Endothelial cell of umbilical vein (primary cell): ENCODE results near the gene CCR3. TPM values are rescaled to one million over a fixed set of nuclear protein-coding genes. Genes with fewer than 3 reads are reported as not detected.

ENCODE experiments used
- BruUV-seq: library from RNA; stranded (reverse); fragments of 400-500 nt; replicated peaks from 2 replicates; lab custom pipeline; 2021; lab: Mats Ljungman, UMichigan
- CTCF ChIA-PET: fragments of 300-600, 350-600 bp; sonication (Branson Sonifier 250); formaldehyde crosslinking; loops from one replicate; lab custom pipeline; 2021; ENCODE audit warnings: antibody characterized with exemption, inconsistent platforms; lab: Charles Lee
- POLR2A ChIA-PET: fragments of 300-600, 350-600 bp; sonication (Branson Sonifier 250); formaldehyde crosslinking; loops from one replicate; lab custom pipeline; 2021; ENCODE audit warnings: antibody characterized with exemption, inconsistent platforms; lab: Charles Lee
- DNase-seq: peaks from one replicate; pipeline ENCODE4 v3.0.0-alpha.2; 2011; ENCODE audit warnings: low read depth, low spot score
- FAIRE-seq: peaks from 2 replicates; lab custom pipeline; 2011; peaks lifted over from hg19 to GRCh38; lab: Jason Lieb, UNC
- H2AFZ ChIP-seq: 2 replicates; pipeline ENCODE4 v1.6.0; 2012; ENCODE audit warnings: low read depth, low read length, control low read depth, inconsistent platforms
- H3K27ac ChIP-seq: 2 replicates; pipeline ENCODE4 v1.5.1; 2011; ENCODE audit warnings: low read depth, mild to moderate bottlenecking, control low read depth, low read length, moderate library complexity; ENCODE audit not compliant: insufficient read depth
- H3K27me3 ChIP-seq, 2 experiments: 2 replicates each; pipeline versions ENCODE4 v1.6.0 to v1.6.1; 2011; ENCODE audit warnings: low read length in 2 of 2, mixed read lengths in 1 of 2; ENCODE audit not compliant: control insufficient read depth in 2 of 2, insufficient read depth in 2 of 2
- H3K36me3 ChIP-seq, 2 experiments: 2 replicates in 1 of 2; 3 replicates in 1 of 2; pipeline ENCODE4 v1.5.1; 2011; ENCODE audit warnings: low read length in 2 of 2, mild to moderate bottlenecking in 1 of 2, moderate library complexity in 1 of 2; ENCODE audit not compliant: control insufficient read depth in 2 of 2, insufficient read depth in 2 of 2; ENCODE audit errors: extremely low read depth in 1 of 2
- H3K4me1 ChIP-seq: 3 replicates; pipeline ENCODE4 v1.5.1; 2011; ENCODE audit warnings: mild to moderate bottlenecking, low read length; ENCODE audit not compliant: control insufficient read depth, insufficient read depth; ENCODE audit errors: extremely low read depth
- H3K4me2 ChIP-seq: 2 replicates; pipeline ENCODE4 v1.6.1; 2011; ENCODE audit warnings: low read length, control low read depth, mixed read lengths; ENCODE audit not compliant: insufficient read depth
- H3K4me3 ChIP-seq, 3 experiments: fragments of 200-600 bp in 1 of 3; sonication (generic), shearing (Covaris generic) in 1 of 3; replicated peaks in 1 of 3; 2 replicates each; pipeline ENCODE4 v1.5.1; 2011 to 2016; ENCODE audit warnings: control low read depth in 3 of 3, low read length in 3 of 3, mild to moderate bottlenecking in 2 of 3, inconsistent platforms in 1 of 3, low read depth in 1 of 3, moderate library complexity in 1 of 3; ENCODE audit not compliant: insufficient read depth in 1 of 3
- H3K79me2 ChIP-seq: 2 replicates; pipeline ENCODE4 v1.6.0; 2012; ENCODE audit warnings: low read length, inconsistent platforms; ENCODE audit not compliant: control insufficient read depth, insufficient read depth
- H3K9ac ChIP-seq: replicated peaks from 2 replicates; pipeline ENCODE3; 2011; ENCODE audit warnings: low read length, control low read depth; ENCODE audit not compliant: insufficient read depth; ENCODE audit errors: extremely low read depth
- H3K9me1 ChIP-seq: replicated peaks from 3 replicates; pipeline ENCODE4 v1.6.0; 2011; ENCODE audit warnings: mild to moderate bottlenecking, low read length; ENCODE audit not compliant: control insufficient read depth, insufficient read depth; ENCODE audit errors: extremely low read depth
- H3K9me3 ChIP-seq: replicated peaks from 2 replicates; pipeline ENCODE4 v1.5.1; 2012; ENCODE audit warnings: low read length, inconsistent platforms; ENCODE audit not compliant: control insufficient read depth, insufficient read depth
- H4K20me1 ChIP-seq: replicated peaks from 2 replicates; pipeline ENCODE3; 2011; ENCODE audit warnings: mild to moderate bottlenecking, low read length; ENCODE audit not compliant: control insufficient read depth, insufficient read depth; ENCODE audit errors: extremely low read depth
- CTCF ChIP-seq, 2 donors: IDR thresholded peaks; 1 replicate in 1 of 2; 2 replicates in 1 of 2; pipeline ENCODE4 v1.5.1; 2011; ENCODE audit warnings: low read length in 2 of 2, mild to moderate bottlenecking in 2 of 2, moderate library complexity in 2 of 2, control low read depth in 1 of 2, inconsistent platforms in 1 of 2, low read depth in 1 of 2; ENCODE audit not compliant: insufficient read depth in 1 of 2; ENCODE audit errors: extremely low read depth in 1 of 2
- EZH2 ChIP-seq: IDR thresholded peaks from 2 replicates; pipeline ENCODE4 v1.6.1; 2012; ENCODE audit warnings: borderline replicate concordance, low read depth, mild to moderate bottlenecking, moderate library complexity, low read length, inconsistent platforms; ENCODE audit not compliant: severe bottlenecking
- FOS ChIP-seq: IDR thresholded peaks from 2 replicates; pipeline ENCODE4 v1.6.1; 2011; ENCODE audit warnings: mild to moderate bottlenecking, low read length, moderate library complexity, borderline replicate concordance; ENCODE audit not compliant: insufficient read depth
- GATA2 ChIP-seq: IDR thresholded peaks from 2 replicates; pipeline ENCODE4 v1.7.0; 2011; ENCODE audit warnings: low read depth, mild to moderate bottlenecking, moderate library complexity, mixed read lengths, low read length; ENCODE audit not compliant: insufficient read length, insufficient read depth
- JUN ChIP-seq: IDR thresholded peaks from 2 replicates; pipeline ENCODE4 v1.6.1; 2011; ENCODE audit warnings: borderline replicate concordance, low read depth; ENCODE audit not compliant: insufficient read length, insufficient read depth
- MAX ChIP-seq: IDR thresholded peaks from 2 replicates; pipeline ENCODE4 v1.6.1; 2011; ENCODE audit not compliant: insufficient read depth, insufficient read length
- MYC ChIP-seq: IDR thresholded peaks from one replicate; pipeline ENCODE4 v1.6.1; 2011; ENCODE audit warnings: mild to moderate bottlenecking, low read depth, low read length
- POLR2A ChIP-seq: IDR thresholded peaks from 2 replicates; pipeline ENCODE4 v1.6.1; 2012; ENCODE audit warnings: low read depth, mild to moderate bottlenecking, control low read depth, low read length
- POLR2AphosphoS5 ChIP-seq: IDR thresholded peaks from 2 replicates; pipeline ENCODE4 v1.6.1; 2012; ENCODE audit warnings: low read depth, mild to moderate bottlenecking, control low read depth, low read length, moderate library complexity; ENCODE audit not compliant: insufficient read depth
- dilution Hi-C: fragments of 300-500 bp; cut with MboI; formaldehyde crosslinking; loops from one replicate; pipeline ENCODE4 v1.15.0; 2019; ENCODE audit warnings: low sequenced_read_pairs; ENCODE audit not compliant: extremely low pct_ligation_motif_present
- intact Hi-C: fragments of 100-400 bp; cut with micrococcal nuclease; formaldehyde crosslinking; loops from one replicate; pipeline ENCODE4 v1.10.0; 2022
- polyA plus RNA-seq, 4 experiments: library from polyadenylated mRNA; depleted of rRNA in 3 of 4; stranded (reverse) in 3 of 4; unstranded in 1 of 4; fragments of >200 nt; gene quantifications; 2 replicates each; pipeline versions ENCODE4 v1.2.1 to v1.2.3, GENCODE V29; 2011 to 2012; ENCODE audit warnings: missing spikeins in 1 of 4
- total RNA-seq: library from RNA; stranded (reverse); gene quantifications from 2 replicates; pipeline ENCODE4 v1.2.3, GENCODE V29; 2021

Gene CCR3
- total and polyA plus RNA-seq, 2 donors (not counting 3 experiments of a cell fraction or from before 2014, with no cell fraction given), result not detected

- Histone ChIP-seq H3K79me2 (no peaks in the 10 kb centered on the region), H3K9me1 (no peaks in the 10 kb centered on the region), H3K4me1 (no peaks in the 10 kb centered on the region), H2AFZ (no peak overlapping the region), H3K36me3 (no peaks in the 10 kb centered on the region), H3K27ac (no peak overlapping the region), H4K20me1 (no peaks in the 10 kb centered on the region), H3K4me2 (no peak overlapping the region), H3K4me3 (no peak overlapping the region), H3K9ac (no peak overlapping the region), H3K27me3 (no peaks in the 10 kb centered on the region), H3K9me3 (no peaks in the 10 kb centered on the region)
- intact Hi-C loops (no loop called here), dilution Hi-C loops (no loop called here)
- ChIA-PET POLR2A (no interaction called here), CTCF (no interaction called here)
- no peak for TF ChIP-seq POLR2A
- TF ChIP-seq GATA2, result no peak
- TF ChIP-seq JUN, result no peak
- TF ChIP-seq MAX, result no peak
- TF ChIP-seq POLR2AphosphoS5, result no peak
- TF ChIP-seq EZH2, result no peak
- no peak for TF ChIP-seq MYC
- no peak for TF ChIP-seq CTCF (IDR thresholded peaks at IDR 0.05; ENCODE audit: extremely low read depth in 1 of 2, insufficient read depth in 1 of 2, low read depth in 1 of 2, low read length in 2 of 2)
- no peak for TF ChIP-seq FOS
- DNase-seq, result no peak
- FAIRE-seq, result no peak
- BruUV-seq, result no TSS peak
Measured at GRCh38 chr3:46221391-46221790, 20.9 kb upstream of the CCR3 start.
